HEK293T (cell line): ENCODE results near the gene MRPL1.

Source experiments
- BHLHE40 ChIP-seq: fragments of 450-650 bp; IDR thresholded peaks from 2 replicates; pipeline ENCODE4 v1.6.1; 2016; ENCODE audit warnings: mild to moderate bottlenecking, moderate library complexity, borderline replicate concordance
- CTBP1 ChIP-seq: fragments of 450-650 bp; IDR thresholded peaks from 2 replicates; pipeline ENCODE4 v1.6.1; 2016; ENCODE audit warnings: borderline replicate concordance
- ELF4 ChIP-seq: fragments of 450-650 bp; IDR thresholded peaks from 2 replicates; pipeline ENCODE4 v1.6.1; 2017; ENCODE audit warnings: antibody characterized with exemption
- FOXK2 ChIP-seq: fragments of 450-650 bp; IDR thresholded peaks from 2 replicates; pipeline ENCODE4 v1.6.1; 2016; ENCODE audit warnings: mild to moderate bottlenecking
- HDGF ChIP-seq: fragments of 450-650 bp; IDR thresholded peaks from 2 replicates; pipeline ENCODE4 v1.6.1; 2017; ENCODE audit warnings: antibody characterized with exemption, borderline replicate concordance
- NFRKB ChIP-seq: fragments of 450-650 bp; IDR thresholded peaks from 2 replicates; pipeline ENCODE4 v1.6.1; 2016; ENCODE audit warnings: mild to moderate bottlenecking, moderate library complexity
- PKNOX1 ChIP-seq: fragments of 450-650 bp; IDR thresholded peaks from 2 replicates; pipeline ENCODE4 v1.6.1; 2016
- SUZ12 ChIP-seq: fragments of 450-650 bp; IDR thresholded peaks from 2 replicates; pipeline ENCODE4 v1.6.1; 2016; ENCODE audit warnings: mild to moderate bottlenecking
- ZNF384 ChIP-seq: fragments of 450-650 bp; IDR thresholded peaks from 2 replicates; pipeline ENCODE4 v1.6.1; 2016

GRCh38 chr4:77833126-77833724, 29.4 kb upstream of the MRPL1 start:
- TF ChIP-seq SUZ12, result no peak
- TF ChIP-seq PKNOX1, result no peak
- no peak for TF ChIP-seq NFRKB
- no peak for TF ChIP-seq HDGF
- TF ChIP-seq BHLHE40, result no peak
- no peak for TF ChIP-seq ELF4
- TF ChIP-seq FOXK2, result no peak
- no peak for TF ChIP-seq CTBP1
- TF ChIP-seq ZNF384, result no peak
